HG02981 (cell line): ENCODE data around the gene DYSF.

Experiments
- ATAC-seq: cut with Tn5 transposase; IDR thresholded peaks from one replicate; pipeline ENCODE4 v1.9.1; 2021; ENCODE audit warnings: mild to moderate bottlenecking, moderate library complexity; ENCODE audit not compliant: unreplicated experiment

Gene DYSF

DNA sequence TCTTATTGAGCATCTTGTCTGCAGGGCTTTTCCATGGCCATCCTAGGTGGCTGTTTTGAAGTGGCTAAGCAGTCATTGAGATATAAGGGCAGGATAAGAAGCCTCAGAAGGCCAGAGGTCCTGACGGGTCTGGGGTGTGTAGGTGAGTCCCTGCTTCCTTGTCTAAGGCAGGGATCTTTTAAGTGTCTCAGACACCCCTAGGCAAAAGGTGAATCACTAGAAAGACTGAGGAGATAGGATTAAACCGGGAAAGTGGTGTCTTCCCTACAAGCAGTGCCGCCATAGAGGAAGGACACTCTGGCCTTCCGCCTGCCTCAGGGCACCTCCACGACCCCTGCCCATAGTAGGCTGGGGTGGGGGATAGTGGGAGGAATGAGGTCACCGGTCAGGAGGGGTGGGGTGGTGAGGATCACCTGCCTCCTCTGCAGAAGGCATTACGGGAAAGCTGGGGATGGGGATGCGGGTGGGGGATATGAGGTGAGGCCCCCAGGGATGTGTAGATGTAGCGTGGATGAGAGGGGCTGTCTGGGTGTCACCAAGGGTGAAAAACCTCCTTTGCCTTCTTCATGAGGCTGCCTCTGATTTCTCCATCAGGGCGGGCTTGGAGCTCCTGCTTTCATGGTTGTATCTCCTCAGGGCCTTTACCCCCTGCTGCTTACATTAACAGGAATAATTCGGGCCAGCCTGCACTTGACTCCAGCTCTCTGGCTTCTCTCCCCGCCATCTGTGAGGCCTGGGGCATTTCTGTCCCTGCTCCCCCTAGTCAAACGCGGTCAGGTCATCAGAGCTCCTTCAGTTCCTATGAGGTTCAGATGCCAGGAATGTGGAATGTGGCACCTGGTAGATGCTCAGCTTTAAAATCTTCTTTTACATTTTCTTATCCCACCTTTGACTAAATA, 244.0 kb downstream of the DYSF start:
- ATAC-seq, result no peak

DNA sequence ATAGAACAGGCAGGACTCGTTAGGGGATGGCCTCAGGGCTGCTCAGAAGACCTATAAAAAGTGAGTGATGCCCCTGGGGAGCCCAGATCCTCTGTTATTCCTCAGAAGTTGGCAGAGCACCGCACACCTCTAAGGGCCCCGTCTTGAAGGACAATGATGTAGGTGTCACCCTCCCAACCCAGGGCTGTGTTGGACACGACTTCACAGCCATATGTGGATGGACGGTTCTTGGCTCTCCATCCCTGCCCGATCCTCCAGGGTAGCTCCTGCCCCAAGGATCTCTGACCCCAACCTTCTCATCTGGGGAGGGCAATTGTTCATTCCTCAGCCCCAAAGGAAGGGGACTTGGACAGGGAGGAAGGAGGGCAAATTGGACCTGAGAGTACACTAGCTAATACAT, 246.1 kb downstream of the DYSF start:
- ATAC-seq, result no peak

DNA sequence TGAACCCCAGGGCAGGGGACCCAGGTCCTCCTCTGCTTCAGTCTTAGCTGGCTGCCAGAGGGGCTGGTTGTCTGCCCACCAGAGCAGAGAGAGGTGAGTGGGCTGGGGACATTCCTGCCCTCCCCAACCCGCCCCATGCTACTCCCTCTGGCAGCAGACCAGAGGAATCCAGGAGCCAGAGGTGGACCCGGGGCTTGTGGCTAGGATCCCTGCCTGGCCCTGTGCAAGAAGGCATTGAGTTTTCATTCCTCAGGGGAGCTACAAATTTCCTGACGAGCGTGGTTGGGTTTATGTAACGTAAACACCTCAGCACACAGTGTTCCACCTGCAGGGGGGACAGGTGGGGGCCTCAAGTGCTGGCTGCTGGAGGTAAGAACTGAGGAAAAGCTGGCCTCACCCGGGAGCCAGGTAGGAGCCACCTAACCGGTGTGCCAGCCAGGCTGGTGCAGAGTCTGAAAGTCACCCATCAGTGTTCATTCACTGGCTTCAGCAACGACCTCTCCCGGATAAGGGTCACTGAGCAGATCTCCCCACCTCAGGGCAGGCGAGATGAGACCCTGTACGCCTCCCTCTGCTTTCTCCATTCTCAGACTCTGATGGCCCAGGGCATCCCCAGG, 246.8 kb downstream of the DYSF start:
- ATAC-seq, result no peak

GRCh38 chr2:71700658-71701397, 247.5 kb downstream of the DYSF start:
- ATAC-seq, result no peak

DNA sequence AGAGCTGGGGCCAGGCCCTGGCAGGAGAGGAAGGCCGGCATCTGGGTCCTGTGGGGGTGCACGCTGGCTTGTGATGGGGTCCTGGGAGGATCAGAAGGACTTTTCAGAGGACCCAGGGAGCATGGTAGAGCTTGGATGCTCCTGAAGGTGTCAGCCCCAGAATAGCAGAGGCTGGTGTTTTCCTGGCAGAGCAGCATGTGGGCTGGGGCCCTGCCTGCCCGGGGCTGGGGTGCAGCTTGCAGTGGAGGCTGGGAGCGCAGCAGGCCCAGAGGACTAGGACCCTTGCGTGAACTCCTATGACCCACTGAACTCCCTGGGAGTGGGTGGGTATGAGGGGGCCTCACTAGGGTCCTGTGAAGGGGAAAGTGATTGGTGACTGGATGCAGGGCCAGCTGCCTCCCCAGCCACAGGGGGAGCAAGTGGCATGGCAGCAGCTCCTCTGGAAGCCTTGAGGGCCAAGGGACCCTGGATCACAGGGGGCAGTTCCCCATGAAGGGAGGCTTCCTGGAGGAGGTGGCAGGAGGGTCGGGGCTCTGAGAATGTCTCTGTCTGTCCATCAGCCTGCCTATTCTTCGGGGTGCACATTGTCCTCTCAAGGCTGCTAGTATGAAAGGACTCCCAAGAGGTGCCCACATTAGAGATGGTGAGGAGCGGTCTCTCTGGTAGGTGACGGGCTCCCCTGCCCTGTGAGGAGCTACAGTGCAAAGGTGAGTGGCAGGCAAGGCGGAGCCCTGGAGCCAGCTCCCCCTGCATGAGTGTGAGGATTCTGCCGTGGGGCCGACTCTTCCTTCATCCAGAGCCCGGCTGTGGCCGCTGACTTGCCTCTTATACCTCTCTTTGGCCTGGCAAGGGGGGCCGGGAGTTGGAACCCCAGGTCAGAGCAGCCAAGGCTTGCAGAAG, 249.0 kb downstream of the DYSF start:
- no peak for ATAC-seq

DNA sequence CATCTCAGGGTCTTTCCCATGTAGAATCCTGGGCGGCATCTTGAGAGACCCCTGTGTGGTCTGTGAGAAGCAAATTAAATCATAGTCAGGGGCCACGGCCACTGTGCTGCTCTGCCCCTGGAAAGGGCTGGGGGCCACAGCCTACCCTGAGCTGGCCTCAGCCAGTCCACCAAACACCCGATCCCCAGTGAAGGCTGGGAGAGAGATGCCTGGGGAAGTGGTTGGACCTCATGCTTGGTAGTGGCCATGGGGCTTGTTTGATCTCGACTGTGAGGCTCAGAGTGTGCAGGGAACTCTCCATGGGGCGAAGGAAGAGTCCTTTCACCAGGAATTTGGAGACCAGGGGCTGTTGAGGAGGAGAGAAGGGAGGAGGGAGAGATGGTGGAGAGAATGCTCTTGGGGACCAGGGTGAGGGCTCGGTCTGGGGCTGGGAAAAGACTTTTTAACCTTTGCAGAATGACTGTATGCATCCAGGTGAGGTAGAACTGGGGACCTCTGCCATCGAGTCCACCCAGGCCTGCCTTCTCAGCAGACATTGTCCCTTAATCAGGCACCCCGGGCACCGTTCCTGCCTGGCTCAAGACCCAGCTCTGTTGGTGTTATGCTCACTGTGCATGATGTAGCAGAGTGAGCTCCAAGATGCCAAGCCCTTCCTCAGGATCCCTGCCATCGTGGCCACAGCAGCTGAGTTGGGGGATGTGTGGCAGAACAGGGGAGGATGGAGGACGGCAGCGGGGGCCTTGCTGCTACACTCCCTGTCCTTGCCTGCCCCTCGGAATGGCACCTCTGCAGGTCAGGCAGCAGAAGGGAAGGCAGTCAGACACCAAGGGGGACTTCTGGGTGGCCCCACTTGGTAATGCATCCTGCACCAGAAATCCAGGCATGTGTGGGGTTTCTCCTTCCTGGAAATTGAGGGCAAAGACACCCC, 249.9 kb downstream of the DYSF start:
- ATAC-seq, result no peak

GRCh38 chr2:71704131-71704561, 250.8 kb downstream of the DYSF start:
- no peak for ATAC-seq

DNA sequence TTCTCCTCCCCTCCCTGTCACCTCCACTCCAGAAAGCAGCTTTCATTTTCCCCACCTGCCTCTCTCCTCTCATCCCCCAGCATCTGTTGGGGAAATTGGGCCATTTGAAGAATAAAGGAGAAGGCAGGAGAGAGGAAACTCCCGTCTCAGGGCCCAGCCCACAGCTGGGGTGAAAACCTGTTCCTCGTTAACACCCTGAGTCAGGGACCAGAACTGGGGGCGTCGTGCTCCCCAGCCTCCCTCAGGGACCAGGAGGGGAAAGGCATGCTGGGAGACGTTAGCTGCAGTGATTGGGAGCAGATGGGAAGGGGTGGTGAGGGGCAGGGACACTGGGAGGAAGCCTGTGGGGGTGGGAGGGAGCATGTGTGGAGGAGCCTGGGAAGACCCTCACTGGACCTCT, 251.3 kb downstream of the DYSF start:
- no peak for ATAC-seq

- no peak for ATAC-seq
These were observed 252.0 kb downstream of the DYSF start for GRCh38 chr2:71705171-71705960.

DNA sequence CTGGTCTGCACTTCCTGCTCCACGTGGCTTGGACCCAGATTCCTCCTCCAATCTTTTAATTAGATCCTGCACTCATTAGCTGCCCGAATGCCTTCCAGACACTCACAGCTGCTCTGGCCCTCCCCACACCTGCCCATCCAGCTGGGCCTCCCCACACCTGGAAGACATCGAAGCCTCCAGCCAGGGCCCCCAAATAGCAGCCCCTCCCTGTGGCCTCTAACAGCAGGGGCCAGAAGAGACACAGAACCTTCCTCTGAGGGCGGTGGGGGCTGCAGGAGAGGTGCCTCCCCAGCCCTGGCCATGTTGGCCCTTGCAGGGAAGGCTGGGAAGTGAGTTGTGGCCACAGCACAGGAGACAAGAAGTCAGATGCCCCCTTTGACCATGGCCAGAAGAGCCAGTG, 252.8 kb downstream of the DYSF start:
- ATAC-seq, result no peak

DNA sequence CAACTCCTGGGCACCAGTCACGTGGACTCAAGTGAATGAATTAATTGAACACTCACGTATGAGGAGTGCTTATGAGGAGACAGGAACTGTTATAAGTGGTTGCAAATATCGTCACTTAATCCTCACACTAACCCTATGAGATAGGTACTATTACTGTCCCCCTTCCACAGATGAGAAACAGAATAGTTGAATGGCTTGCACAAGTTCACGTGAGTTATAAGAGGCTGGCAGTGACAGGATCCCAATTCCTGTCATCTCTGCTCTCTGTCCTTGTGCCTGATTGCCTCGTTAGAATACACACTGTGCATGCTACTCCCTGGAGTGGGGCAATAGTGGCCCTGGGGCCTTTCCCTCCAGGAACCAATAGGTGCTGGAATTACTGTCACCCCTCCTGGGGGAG, 253.5 kb downstream of the DYSF start:
- no peak for ATAC-seq

GRCh38 chr2:71710367-71711132, 257.2 kb downstream of the DYSF start:
- no peak for ATAC-seq

- no peak for ATAC-seq
These were observed 257.9 kb downstream of the DYSF start for GRCh38 chr2:71711133-71711855.

DNA sequence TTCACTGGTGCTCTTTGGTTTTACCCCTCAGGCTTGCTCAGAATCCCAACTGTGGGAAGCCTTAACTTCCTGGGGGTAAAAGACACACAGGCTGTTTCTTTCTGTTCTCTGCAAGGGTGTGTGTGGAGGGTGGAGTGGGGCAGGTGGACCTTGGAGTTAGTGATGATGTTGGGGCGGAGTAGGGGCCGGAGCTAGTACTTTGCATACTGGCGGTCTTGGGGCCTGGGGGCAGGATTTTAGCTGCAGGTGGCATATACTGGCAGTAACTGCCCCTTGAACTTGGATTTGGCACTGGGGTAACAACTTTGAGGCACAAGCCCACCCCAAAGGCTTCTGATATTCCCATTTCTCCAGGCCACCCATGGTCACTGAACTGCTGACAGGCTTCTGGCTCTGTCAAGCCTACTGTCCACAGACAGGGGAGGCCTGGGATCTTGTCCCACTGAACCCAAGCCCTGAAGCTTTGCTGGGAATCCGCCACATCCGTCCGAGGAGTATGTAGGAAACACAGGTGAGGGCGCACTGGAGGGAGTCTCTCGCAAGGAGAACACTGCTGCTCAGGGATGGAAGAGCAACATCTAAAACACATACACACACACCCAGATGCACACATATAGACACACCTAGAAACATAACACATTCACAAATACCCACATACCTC, 258.9 kb downstream of the DYSF start:
- no peak for ATAC-seq

GRCh38 chr2:71713581-71714580, 260.5 kb downstream of the DYSF start:
- no peak for ATAC-seq
